ENCODE results near the gene MMUT. TPM values are rescaled to one million over a fixed set of nuclear protein-coding genes. Genes with fewer than 3 reads are reported as not detected.
A peak's percentile ranks its signal among the peaks of the same experiment; 100 is the strongest.

Gene MMUT
- 10 to 100 TPM; 14.9 to 16.9 (median 15.9) TPM for total RNA-seq

GRCh38 chr6:49462927-49463611, at the start of gene MMUT, which contains the start of gene CENPQ:
Gene MMUT, minus strand, starts transcription at chr6:49463253. Its CDS starts 3,787 bp downstream, at chr6:49459466.
Gene CENPQ, plus strand, starts transcription at chr6:49463370. Its CDS starts 6,807 bp downstream, at chr6:49470177.
- peak within 1 kb of the TSS; percentile 77 for H3K4me3 ChIP-seq (ENCODE audit: low read depth, poor library complexity, severe bottlenecking)
- DNase-seq (ENCODE audit: low spot score in 2 of 2) = peak; percentile 95 to 98
- intact Hi-C loops (cut with DNase I; ENCODE audit: low total_unique reads) = no loop called here
- 0 to 1% methylated on average over 37 of the region's 37 CpGs for WGBS, 2 donors
- TF ChIP-seq POLR2A (IDR thresholded peaks at IDR 0.05) = no peak
- TF ChIP-seq CTCF (IDR thresholded peaks at IDR 0.05) = no peak

- intact Hi-C loops (cut with DNase I; ENCODE audit: low total_unique reads) = no loop called here
- WGBS, 2 donors = 70 to 83% methylated on average over 3 of the region's 3 CpGs
- H3K4me3 ChIP-seq (ENCODE audit: low read depth, poor library complexity, severe bottlenecking) = no peak overlapping the region
- TF ChIP-seq POLR2A (IDR thresholded peaks at IDR 0.05) = no peak
- no peak for TF ChIP-seq CTCF (IDR thresholded peaks at IDR 0.05)
- DNase-seq (ENCODE audit: low spot score in 2 of 2) = no peak
Observed at GRCh38 chr6:49509342-49509741, 46.3 kb upstream of the MMUT start.

GRCh38 chr6:49506569-49507111, 43.6 kb upstream of the MMUT start:
- H3K4me3 ChIP-seq (ENCODE audit: low read depth, poor library complexity, severe bottlenecking) = no peak overlapping the region
- TF ChIP-seq CTCF (IDR thresholded peaks at IDR 0.05) (no peak), POLR2A (IDR thresholded peaks at IDR 0.05) (no peak)
- WGBS, 2 donors = 83 to 85% methylated on average over 5 of the region's 5 CpGs
- DNase-seq (ENCODE audit: low spot score in 2 of 2) = no peak
- intact Hi-C loops (cut with DNase I; ENCODE audit: low total_unique reads) = no loop called here

GRCh38 chr6:49504666-49505065, 41.6 kb upstream of the MMUT start:
- no peak for TF ChIP-seq CTCF (IDR thresholded peaks at IDR 0.05)
- no peak for TF ChIP-seq POLR2A (IDR thresholded peaks at IDR 0.05)
- no peak overlapping the region for H3K4me3 ChIP-seq (ENCODE audit: low read depth, poor library complexity, severe bottlenecking)
- WGBS, 2 donors = 41 to 53% methylated on average over 5 of the region's 5 CpGs
- DNase-seq (ENCODE audit: low spot score in 2 of 2) = no peak
- intact Hi-C loops (cut with DNase I; ENCODE audit: low total_unique reads) = no loop called here

GRCh38 chr6:49499623-49500022, 36.6 kb upstream of the MMUT start, which contains the start of gene GLYATL3:
Gene GLYATL3, plus strand, starts transcription at chr6:49499923. Its CDS starts 12,068 bp downstream, at chr6:49511991.
- H3K4me3 ChIP-seq (ENCODE audit: low read depth, poor library complexity, severe bottlenecking) = no peak within 1 kb of the TSS
- intact Hi-C loops (cut with DNase I; ENCODE audit: low total_unique reads) = no loop called here
- TF ChIP-seq POLR2A (IDR thresholded peaks at IDR 0.05) (no peak), CTCF (IDR thresholded peaks at IDR 0.05) (no peak)
- DNase-seq (ENCODE audit: low spot score in 2 of 2) = no peak
- 41 to 77% methylated on average over 2 of the region's 2 CpGs for WGBS, 2 donors

All from lower leg skin (tissue), 4 donors.